NCI-H345 treated with DMSO at 0.1 percent for 48 hours (cell line): Measurements from ENCODE around the gene EXOC3L2.

Experiments
- DNase-seq: peaks from one replicate; lab custom pipeline; 2025; ENCODE audit not compliant: unreplicated experiment; lab: John Stamatoyannopoulos, UW

Gene EXOC3L2

GRCh38 chr19:45162608-45163143, 82.5 kb downstream of the EXOC3L2 start:
- DNase-seq, result peak; percentile 99
